Osteocyte (in vitro differentiated cells): ENCODE data around the gene SYNDIG1. TPM values are rescaled to one million over a fixed set of nuclear protein-coding genes. Genes with fewer than 3 reads are reported as not detected.
A peak's percentile ranks its signal among the peaks of the same experiment; 100 is the strongest.

Experiments used
- DNase-seq: peaks from one replicate; pipeline ENCODE4 v3.0.0; 2021; ENCODE audit warnings: mixed read lengths; ENCODE audit not compliant: unreplicated experiment; ENCODE audit errors: extremely low spot score
- H3K27ac Mint-ChIP-seq: one replicate; pipeline ENCODE4 v1.8.0; 2021; ENCODE audit warnings: mild to moderate bottlenecking, mixed read lengths; ENCODE audit not compliant: unreplicated experiment
- H3K27me3 Mint-ChIP-seq: one replicate; pipeline ENCODE4 v1.8.0; 2021; ENCODE audit warnings: mixed read lengths; ENCODE audit not compliant: unreplicated experiment
- H3K36me3 Mint-ChIP-seq: one replicate; pipeline ENCODE4 v1.8.0; 2021; ENCODE audit warnings: mixed read lengths; ENCODE audit not compliant: unreplicated experiment
- H3K4me1 Mint-ChIP-seq: one replicate; pipeline ENCODE4 v1.8.0; 2021; ENCODE audit warnings: mixed read lengths; ENCODE audit not compliant: unreplicated experiment
- H3K4me3 Mint-ChIP-seq: one replicate; pipeline ENCODE4 v1.8.0; 2021; ENCODE audit warnings: mild to moderate bottlenecking, moderate library complexity, mixed read lengths; ENCODE audit not compliant: unreplicated experiment
- H3K9me3 Mint-ChIP-seq: one replicate; pipeline ENCODE4 v1.8.0; 2021; ENCODE audit warnings: mixed read lengths; ENCODE audit not compliant: unreplicated experiment
- CTCF ChIP-seq: fragments of 200-600 bp; sonication (generic); IDR thresholded peaks from 2 replicates; pipeline ENCODE4 v1.5.0; 2021; ENCODE audit warnings: antibody characterized with exemption, mild to moderate bottlenecking, moderate library complexity
- total RNA-seq: library from RNA; stranded (reverse); gene quantifications from 2 replicates; pipeline ENCODE4 v1.2.1, GENCODE V29; 2021

Gene SYNDIG1
- total RNA-seq, 1 donor from 2014 or later = 0.40 TPM

- H3K4me1 Mint-ChIP-seq = no peaks in the 10 kb centered on the region
- peaks cover 17% of the 10 kb centered on the region for H3K27me3 Mint-ChIP-seq
- peaks cover 8% of the 10 kb centered on the region for H3K9me3 Mint-ChIP-seq
- no peaks in the 10 kb centered on the region for H3K36me3 Mint-ChIP-seq
- no peak overlapping the region for H3K27ac Mint-ChIP-seq
- peak; percentile 67 for DNase-seq
- no peak for TF ChIP-seq CTCF
- H3K4me3 Mint-ChIP-seq = no peak overlapping the region
Measured at GRCh38 chr20:24685736-24686135, 216.3 kb downstream of the SYNDIG1 start.

- no peak overlapping the region for H3K27ac Mint-ChIP-seq
- no peak for TF ChIP-seq CTCF
- H3K36me3 Mint-ChIP-seq = no peaks in the 10 kb centered on the region
- peak; percentile 59 for DNase-seq
- H3K4me3 Mint-ChIP-seq = no peak overlapping the region
- H3K27me3 Mint-ChIP-seq = peaks cover 18% of the 10 kb centered on the region
- H3K4me1 Mint-ChIP-seq = no peaks in the 10 kb centered on the region
- peaks cover 8% of the 10 kb centered on the region for H3K9me3 Mint-ChIP-seq
Measured at GRCh38 chr20:24686156-24686555, 216.7 kb downstream of the SYNDIG1 start.

- H3K4me3 Mint-ChIP-seq = no peak overlapping the region
Measured at GRCh38 chr20:24690408-24690807, 221.0 kb downstream of the SYNDIG1 start.

GRCh38 chr20:24691901-24692351, 222.5 kb downstream of the SYNDIG1 start:
- Mint-ChIP-seq H3K27me3 (peaks cover 17% of the 10 kb centered on the region), H3K4me3 (no peak overlapping the region), H3K9me3 (peaks cover 8% of the 10 kb centered on the region), H3K27ac (no peak overlapping the region), H3K36me3 (no peaks in the 10 kb centered on the region), H3K4me1 (no peaks in the 10 kb centered on the region)
- DNase-seq = peak; percentile 73
- TF ChIP-seq CTCF = no peak

More at GRCh38 chr20:24690408-24690807, 221.0 kb downstream of the SYNDIG1 start:
- Mint-ChIP-seq H3K27me3 (peaks cover 16% of the 10 kb centered on the region), H3K9me3 (peaks cover 8% of the 10 kb centered on the region), H3K36me3 (no peaks in the 10 kb centered on the region), H3K4me1 (no peaks in the 10 kb centered on the region), H3K27ac (no peak overlapping the region)
- peak; percentile 65 for DNase-seq
- no peak for TF ChIP-seq CTCF

GRCh38 chr20:24692446-24693200, 223.2 kb downstream of the SYNDIG1 start:
- H3K36me3 Mint-ChIP-seq = no peaks in the 10 kb centered on the region

More at GRCh38 chr20:24692446-24693200, 223.2 kb downstream of the SYNDIG1 start:
- no peak overlapping the region for H3K27ac Mint-ChIP-seq
- peak; percentile 74 for DNase-seq
- peaks cover 20% of the 10 kb centered on the region for H3K27me3 Mint-ChIP-seq
- no peaks in the 10 kb centered on the region for H3K4me1 Mint-ChIP-seq
- TF ChIP-seq CTCF = no peak
- H3K9me3 Mint-ChIP-seq = peaks cover 5% of the 10 kb centered on the region
- H3K4me3 Mint-ChIP-seq = no peak overlapping the region
